SK-N-SH (cell line): ENCODE data around the gene PSMB4. TPM values are rescaled to one million over a fixed set of nuclear protein-coding genes. Genes with fewer than 3 reads are reported as not detected.
A peak's percentile ranks its signal among the peaks of the same experiment; 100 is the strongest.

Experiments used
- CTCF ChIA-PET: fragments of 300-600, 350-600 bp; formaldehyde crosslinking; extraction: SDS; loops from one replicate; lab custom pipeline; 2021; lab: Yijun Ruan, JAX
- POLR2A ChIA-PET: fragments of 350-600 bp; sonication (Branson Sonifier 250); formaldehyde crosslinking; extraction: SDS; loops from one replicate; lab custom pipeline; 2020; ENCODE audit warnings: antibody characterized with exemption, inconsistent platforms; lab: Yijun Ruan, JAX
- DNase-seq: peaks from one replicate; pipeline ENCODE4 v3.0.0; 2012
- H2AFZ ChIP-seq: fragments of 200-600 bp; sonication (generic); 2 replicates; pipeline ENCODE4 v1.8.1; 2016; ENCODE audit warnings: antibody characterized with exemption, mild to moderate bottlenecking, low read depth
- H3F3A ChIP-seq: fragments of 200-600 bp; sonication (generic); replicated peaks from 2 replicates; pipeline ENCODE3; 2016; ENCODE audit warnings: antibody characterized with exemption, mild to moderate bottlenecking; ENCODE audit not compliant: insufficient read depth
- H3K27ac ChIP-seq, 2 experiments: fragments of 200-500 bp in 1 of 2; fragments of 200-600 bp in 1 of 2; sonication (Bioruptor generic) in 1 of 2; sonication (generic), shearing (Covaris generic) in 1 of 2; 2 replicates each; pipeline versions ENCODE4 v1.5.1 to v1.6.1; 2014 to 2016; ENCODE audit warnings: low read depth in 2 of 2, inconsistent platforms in 1 of 2, low read length in 1 of 2, mild to moderate bottlenecking in 1 of 2, mixed read lengths in 1 of 2
- H3K27me3 ChIP-seq: fragments of 200-600 bp; sonication (generic), shearing (Covaris generic); 2 replicates; pipeline ENCODE4 v1.6.1; 2016; ENCODE audit warnings: mixed run types; ENCODE audit not compliant: insufficient read depth
- H3K36me3 ChIP-seq, 2 experiments: fragments of 200-500 bp in 1 of 2; fragments of 200-600 bp in 1 of 2; sonication (Bioruptor generic) in 1 of 2; sonication (generic) in 1 of 2; replicated peaks in 1 of 2; 2 replicates each; pipeline versions ENCODE3 to v1.5.1; 2014 to 2016; ENCODE audit warnings: low read length in 1 of 2, mild to moderate bottlenecking in 1 of 2; ENCODE audit not compliant: insufficient read depth in 2 of 2, control insufficient read depth in 1 of 2
- H3K4me1 ChIP-seq, 2 experiments: fragments of 200-500 bp in 1 of 2; fragments of 200-600 bp in 1 of 2; sonication (Bioruptor generic) in 1 of 2; sonication (generic), shearing (Covaris generic) in 1 of 2; 2 replicates each; pipeline versions ENCODE4 v1.5.1 to v1.6.1; 2014 to 2016; ENCODE audit warnings: low read depth in 1 of 2, low read length in 1 of 2, mixed run types in 1 of 2; ENCODE audit not compliant: insufficient read depth in 2 of 2, control insufficient read depth in 1 of 2
- H3K4me2 ChIP-seq: fragments of 200-600 bp; sonication (generic), shearing (Covaris generic); 2 replicates; pipeline ENCODE4 v1.6.1; 2017; ENCODE audit warnings: mixed run types
- H3K4me3 ChIP-seq, 2 experiments: fragments of 200-500 bp in 1 of 2; fragments of 200-600 bp in 1 of 2; sonication (Bioruptor generic) in 1 of 2; sonication (generic), shearing (Covaris generic) in 1 of 2; 2 replicates each; pipeline versions ENCODE4 v1.5.1 to v1.8.1; 2014 to 2016; ENCODE audit warnings: low read depth in 2 of 2, inconsistent platforms in 1 of 2, low read length in 1 of 2, mild to moderate bottlenecking in 1 of 2, mixed read lengths in 1 of 2, moderate library complexity in 1 of 2
- H3K79me2 ChIP-seq: fragments of 200-600 bp; sonication (generic); 2 replicates; pipeline ENCODE4 v1.8.1; 2017; ENCODE audit warnings: mild to moderate bottlenecking; ENCODE audit not compliant: insufficient read depth
- H3K9ac ChIP-seq: fragments of 200-600 bp; sonication (generic); 2 replicates; pipeline ENCODE4 v1.6.1; 2017; ENCODE audit warnings: mixed run types
- H3K9me2 ChIP-seq: fragments of 200-600 bp; sonication (generic); 2 replicates; pipeline ENCODE4 v1.6.1; 2017; ENCODE audit warnings: mixed run types
- H3K9me3 ChIP-seq: fragments of 200-600 bp; sonication (generic); 2 replicates; pipeline ENCODE4 v1.6.1; 2017; ENCODE audit warnings: mixed run types, mild to moderate bottlenecking, moderate library complexity
- H4K20me1 ChIP-seq: fragments of 200-600 bp; sonication (generic); 2 replicates; pipeline ENCODE4 v1.6.1; 2017; ENCODE audit warnings: mild to moderate bottlenecking, mixed run types; ENCODE audit not compliant: insufficient read depth
- CHD2 ChIP-seq: fragments of 150-350 bp; IDR thresholded peaks from 2 replicates; pipeline ENCODE4 v1.6.1; 2018; ENCODE audit warnings: low read length; ENCODE audit not compliant: partially characterized antibody
- ELF1 ChIP-seq: IDR thresholded peaks from 2 replicates; pipeline ENCODE4 v1.4.0; 2012
- EP300 ChIP-seq, 2 experiments: IDR thresholded peaks; 2 replicates each; pipeline versions ENCODE4 v1.4.0 to v1.6.1; 2012; ENCODE audit warnings: borderline replicate concordance in 1 of 2, low read depth in 1 of 2, low read length in 1 of 2
- FOXJ3 ChIP-seq: sonication (generic); formaldehyde crosslinking; IDR thresholded peaks from 2 replicates; pipeline ENCODE4 v1.5.1; 2020; ENCODE audit warnings: mild to moderate bottlenecking, missing genetic modification reagents
- FOXM1 ChIP-seq: IDR thresholded peaks from 2 replicates; pipeline ENCODE4 v1.4.0; 2012; ENCODE audit warnings: low read depth, mild to moderate bottlenecking
- GABPA ChIP-seq: IDR thresholded peaks from 2 replicates; pipeline ENCODE4 v1.4.0; 2012; ENCODE audit warnings: low read depth, mild to moderate bottlenecking
- GATA2 ChIP-seq: sonication (generic); formaldehyde crosslinking; IDR thresholded peaks from 2 replicates; pipeline ENCODE4 v1.5.0; 2020; ENCODE audit warnings: mild to moderate bottlenecking, missing genetic modification reagents
- NFIC ChIP-seq: IDR thresholded peaks from 2 replicates; pipeline ENCODE4 v1.4.0; 2012; ENCODE audit warnings: borderline replicate concordance
- NRF1 ChIP-seq: IDR thresholded peaks from 2 replicates; pipeline ENCODE4 v1.6.1; 2012; ENCODE audit warnings: low read depth, mild to moderate bottlenecking, low read length
- POLR2AphosphoS5 ChIP-seq: IDR thresholded peaks from 2 replicates; pipeline ENCODE4 v1.6.1; 2012; ENCODE audit warnings: low read depth, low read length
- RAD21 ChIP-seq: IDR thresholded peaks from 2 replicates; pipeline ENCODE4 v1.6.1; 2012; ENCODE audit warnings: mild to moderate bottlenecking, low read length
- RFX5 ChIP-seq: IDR thresholded peaks from 2 replicates; pipeline ENCODE4 v1.6.1; 2012; ENCODE audit warnings: mild to moderate bottlenecking, improper control_type of control experiment, low read length
- RXRA ChIP-seq: IDR thresholded peaks from 2 replicates; pipeline ENCODE4 v1.4.0; 2012; ENCODE audit warnings: low read depth, mild to moderate bottlenecking, borderline replicate concordance
- SIN3A ChIP-seq: IDR thresholded peaks from 2 replicates; pipeline ENCODE4 v1.6.1; 2012; ENCODE audit warnings: low read depth, mild to moderate bottlenecking, low read length, moderate library complexity, borderline replicate concordance
- TAF1 ChIP-seq: IDR thresholded peaks from 2 replicates; pipeline ENCODE4 v1.6.1; 2012; ENCODE audit warnings: low read depth, mild to moderate bottlenecking, low read length, moderate library complexity, borderline replicate concordance
- YY1 ChIP-seq: IDR thresholded peaks from 2 replicates; pipeline ENCODE4 v1.4.0; 2012; ENCODE audit warnings: low read depth, mild to moderate bottlenecking
- WGBS: methylation state at CpG from one replicate; pipeline ENCODE4 v1.1.6; 2017; ENCODE audit warnings: low lambda C conversion rate; 5-methylcytosine and 5-hydroxymethylcytosine counted together
- polyA plus RNA-seq, 3 experiments: library from polyadenylated mRNA; depleted of rRNA; stranded (reverse); fragments of >200 nt; gene quantifications; 2 replicates each; pipeline ENCODE4 v1.2.3, GENCODE V29; 2012
- TF ChIP-seq, protein P1 (sequence below): fragments of 150-350 bp; IDR thresholded peaks from 2 replicates; pipeline ENCODE4 v1.6.1; 2017; ENCODE audit warnings: antibody characterized with exemption, low read length, low read depth, borderline replicate concordance
- TF ChIP-seq, protein P2 (sequence below): IDR thresholded peaks from 2 replicates; pipeline ENCODE4 v1.4.0; 2012; ENCODE audit warnings: low read depth, borderline replicate concordance
- TF ChIP-seq, protein P3 (sequence below): fragments of 200-600 bp; sonication (generic); IDR thresholded peaks from 2 replicates; pipeline ENCODE4 v1.6.1; 2017; ENCODE audit warnings: antibody characterized with exemption, mild to moderate bottlenecking, moderate library complexity

Gene PSMB4
- polyA plus RNA-seq, 1 of the 3 experiments (the other 2 are of a cell fraction): 716 TPM

DNA sequence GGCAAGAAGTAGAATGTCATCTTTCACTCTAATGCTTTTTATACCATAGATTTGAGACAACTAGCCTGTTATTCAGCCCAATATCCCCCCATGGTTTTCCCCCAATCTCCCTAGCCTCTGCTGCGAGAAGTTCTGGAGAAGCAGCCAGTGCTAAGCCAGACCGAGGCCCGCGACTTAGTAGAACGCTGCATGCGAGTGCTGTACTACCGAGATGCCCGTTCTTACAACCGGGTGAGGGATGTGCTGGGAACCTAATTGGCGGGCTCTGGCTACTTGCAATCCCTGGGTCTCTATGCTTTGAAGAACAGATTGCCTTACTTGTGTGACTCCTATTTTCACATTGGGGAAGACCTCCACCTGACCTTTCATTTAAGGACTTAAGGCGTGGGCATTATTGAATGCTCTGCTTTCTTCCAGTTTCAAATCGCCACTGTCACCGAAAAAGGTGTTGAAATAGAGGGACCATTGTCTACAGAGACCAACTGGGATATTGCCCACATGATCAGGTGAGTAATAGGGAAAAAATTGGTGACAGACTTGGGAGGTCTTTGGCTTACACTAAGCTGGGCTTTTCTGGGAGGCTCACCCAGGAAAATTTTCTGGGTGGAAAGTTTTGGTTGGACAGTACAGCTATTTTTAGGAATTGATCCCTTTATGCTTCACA is 1.9 kb downstream of the PSMB4 start:
- POLR2A ChIA-PET: interaction anchor here (1.4 kb wide), 1 partner anchor 7 kb away, joined by 3 read pairs; no protein-coding TSS in a partner anchor
- DNase-seq: no peak
- 86% methylated on average over 13 of the region's 13 CpGs for WGBS
- Histone ChIP-seq H3K79me2 (peaks cover 31% of the 10 kb centered on the region), H3K9ac (no peak overlapping the region; the same call in 1 of the 2 replicates), H2AFZ (no peak overlapping the region), H3K4me3 (peak overlapping the region; percentile 84 to 90; a peak in 3 of 4 replicates), H3K36me3 (peaks cover 31 to 59% of the 10 kb centered on the region in 2 experiments), H3K9me2 (no peaks in the 10 kb centered on the region), H3K4me1 (peaks cover 11 to 12% of the 10 kb centered on the region in 2 experiments; a peak in 3 of 4 replicates), H3K9me3 (no peaks in the 10 kb centered on the region), H3K4me2 (peak overlapping the region; percentile 85), H3K27me3 (no peaks in the 10 kb centered on the region), H4K20me1 (peaks cover 4% of the 10 kb centered on the region), H3K27ac (peak overlapping the region in 1 of 2 experiments; percentile 39; a peak in 1 of 4 replicates), H3F3A (peaks cover 33% of the 10 kb centered on the region)
- TF ChIP-seq, protein P1, sequence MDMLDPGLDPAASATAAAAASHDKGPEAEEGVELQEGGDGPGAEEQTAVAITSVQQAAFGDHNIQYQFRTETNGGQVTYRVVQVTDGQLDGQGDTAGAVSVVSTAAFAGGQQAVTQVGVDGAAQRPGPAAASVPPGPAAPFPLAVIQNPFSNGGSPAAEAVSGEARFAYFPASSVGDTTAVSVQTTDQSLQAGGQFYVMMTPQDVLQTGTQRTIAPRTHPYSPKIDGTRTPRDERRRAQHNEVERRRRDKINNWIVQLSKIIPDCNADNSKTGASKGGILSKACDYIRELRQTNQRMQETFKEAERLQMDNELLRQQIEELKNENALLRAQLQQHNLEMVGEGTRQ: no peak
- no peak for TF ChIP-seq NRF1
- no peak for TF ChIP-seq FOXJ3
- TF ChIP-seq GATA2: no peak
- peak; percentile 20; the same call in 1 of the 2 replicates for TF ChIP-seq POLR2AphosphoS5
- TF ChIP-seq GABPA: no peak
- no peak for TF ChIP-seq FOXM1
- CTCF ChIA-PET: interaction anchor here (1.0 to 2.5 kb wide), 3 partner anchors 43 to 100 kb away, joined by 3 to 17 read pairs (median 5); no protein-coding TSS in a partner anchor

DNA sequence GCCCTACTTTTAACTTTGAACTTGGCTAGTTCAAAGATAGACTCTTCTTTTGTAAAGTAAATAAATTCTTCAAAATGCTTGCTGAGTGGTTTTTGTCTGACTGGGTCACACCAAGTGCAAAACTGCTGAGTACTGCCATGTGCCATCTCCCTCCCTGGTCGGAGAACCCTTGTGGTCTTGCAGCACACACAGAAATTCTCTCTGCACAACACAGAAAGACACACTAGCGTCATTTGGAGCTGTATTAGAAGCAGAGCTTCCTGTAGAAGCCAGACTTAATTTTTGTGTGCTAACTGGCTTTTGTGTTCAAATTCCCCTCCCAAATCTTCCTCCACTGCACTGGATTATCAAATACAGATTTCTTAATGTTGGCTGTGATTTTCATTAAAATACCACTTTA is 2.5 kb downstream of the PSMB4 start:
- no peak for DNase-seq
- POLR2A ChIA-PET: no interaction called here
- Histone ChIP-seq H3K4me2 (no peak overlapping the region), H3K4me3 (no peak overlapping the region), H3K27me3 (no peaks in the 10 kb centered on the region), H3K4me1 (peaks cover 11 to 12% of the 10 kb centered on the region in 2 experiments; a peak in 3 of 4 replicates), H2AFZ (no peak overlapping the region), H3K27ac (peak overlapping the region in 1 of 2 experiments; percentile 39; a peak in 1 of 4 replicates), H3F3A (peaks cover 33% of the 10 kb centered on the region), H3K9me3 (no peaks in the 10 kb centered on the region), H3K79me2 (peaks cover 31% of the 10 kb centered on the region), H3K9ac (no peak overlapping the region), H3K36me3 (peaks cover 36 to 65% of the 10 kb centered on the region in 2 experiments), H4K20me1 (peaks cover 4% of the 10 kb centered on the region), H3K9me2 (no peaks in the 10 kb centered on the region)
- CTCF ChIA-PET: interaction anchor here (1.0 kb wide), 2 partner anchors 15 to 61 kb away, joined by 3 read pairs; no protein-coding TSS in a partner anchor
- TF ChIP-seq NRF1 (no peak), FOXJ3 (no peak), ELF1 (no peak), EP300 (IDR thresholded peaks at IDR 0.05; ENCODE audit: borderline replicate concordance in 1 of 2, low read depth in 1 of 2, low read length in 1 of 2) (no peak), YY1 (no peak), FOXM1 (no peak), RAD21 (no peak), CHD2 (no peak), SIN3A (no peak), NFIC (no peak), GATA2 (no peak), RXRA (no peak), TAF1 (no peak), POLR2AphosphoS5 (no peak; the same call in 1 of the 2 replicates), RFX5 (no peak)
- TF ChIP-seq, protein P1: no peak
- TF ChIP-seq, protein P2, sequence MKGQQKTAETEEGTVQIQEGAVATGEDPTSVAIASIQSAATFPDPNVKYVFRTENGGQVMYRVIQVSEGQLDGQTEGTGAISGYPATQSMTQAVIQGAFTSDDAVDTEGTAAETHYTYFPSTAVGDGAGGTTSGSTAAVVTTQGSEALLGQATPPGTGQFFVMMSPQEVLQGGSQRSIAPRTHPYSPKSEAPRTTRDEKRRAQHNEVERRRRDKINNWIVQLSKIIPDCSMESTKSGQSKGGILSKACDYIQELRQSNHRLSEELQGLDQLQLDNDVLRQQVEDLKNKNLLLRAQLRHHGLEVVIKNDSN: no peak
- TF ChIP-seq, protein P3, sequence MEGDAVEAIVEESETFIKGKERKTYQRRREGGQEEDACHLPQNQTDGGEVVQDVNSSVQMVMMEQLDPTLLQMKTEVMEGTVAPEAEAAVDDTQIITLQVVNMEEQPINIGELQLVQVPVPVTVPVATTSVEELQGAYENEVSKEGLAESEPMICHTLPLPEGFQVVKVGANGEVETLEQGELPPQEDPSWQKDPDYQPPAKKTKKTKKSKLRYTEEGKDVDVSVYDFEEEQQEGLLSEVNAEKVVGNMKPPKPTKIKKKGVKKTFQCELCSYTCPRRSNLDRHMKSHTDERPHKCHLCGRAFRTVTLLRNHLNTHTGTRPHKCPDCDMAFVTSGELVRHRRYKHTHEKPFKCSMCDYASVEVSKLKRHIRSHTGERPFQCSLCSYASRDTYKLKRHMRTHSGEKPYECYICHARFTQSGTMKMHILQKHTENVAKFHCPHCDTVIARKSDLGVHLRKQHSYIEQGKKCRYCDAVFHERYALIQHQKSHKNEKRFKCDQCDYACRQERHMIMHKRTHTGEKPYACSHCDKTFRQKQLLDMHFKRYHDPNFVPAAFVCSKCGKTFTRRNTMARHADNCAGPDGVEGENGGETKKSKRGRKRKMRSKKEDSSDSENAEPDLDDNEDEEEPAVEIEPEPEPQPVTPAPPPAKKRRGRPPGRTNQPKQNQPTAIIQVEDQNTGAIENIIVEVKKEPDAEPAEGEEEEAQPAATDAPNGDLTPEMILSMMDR: no peak
- WGBS: 97% methylated on average over 2 of the region's 2 CpGs
